Measurements from ENCODE around the gene CDKAL1.

Gene CDKAL1

DNA sequence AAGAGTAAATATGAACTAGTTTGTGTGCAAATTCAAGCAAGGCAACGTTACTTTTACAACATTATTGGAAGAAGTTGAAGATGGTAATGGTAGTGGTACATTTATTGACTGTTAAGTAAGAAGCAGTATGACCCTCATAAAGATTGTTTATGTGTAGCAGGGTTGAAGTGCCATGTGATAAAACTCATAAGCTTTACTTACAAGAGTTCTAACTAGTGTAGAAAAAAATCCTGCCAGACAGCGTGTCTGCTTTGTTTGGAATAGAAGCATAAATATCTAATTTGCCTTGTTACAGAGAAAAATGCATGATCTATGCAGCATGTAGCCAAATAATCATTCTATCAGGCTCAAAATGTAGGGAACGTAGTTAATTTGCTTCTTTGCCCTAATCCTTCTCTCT lies 608.5 kb downstream of the CDKAL1 start:
- DNase-seq (ENCODE audit: low read depth): no peak

GRCh38 chr6:21143645-21144044 lies 609.4 kb downstream of the CDKAL1 start:
- no peak for DNase-seq (ENCODE audit: low read depth)

- no peak for DNase-seq (ENCODE audit: low read depth)
Observed at GRCh38 chr6:21144928-21145327, 610.7 kb downstream of the CDKAL1 start.

GRCh38 chr6:21147995-21148394 lies 613.7 kb downstream of the CDKAL1 start:
- DNase-seq (ENCODE audit: low read depth): no peak

DNA sequence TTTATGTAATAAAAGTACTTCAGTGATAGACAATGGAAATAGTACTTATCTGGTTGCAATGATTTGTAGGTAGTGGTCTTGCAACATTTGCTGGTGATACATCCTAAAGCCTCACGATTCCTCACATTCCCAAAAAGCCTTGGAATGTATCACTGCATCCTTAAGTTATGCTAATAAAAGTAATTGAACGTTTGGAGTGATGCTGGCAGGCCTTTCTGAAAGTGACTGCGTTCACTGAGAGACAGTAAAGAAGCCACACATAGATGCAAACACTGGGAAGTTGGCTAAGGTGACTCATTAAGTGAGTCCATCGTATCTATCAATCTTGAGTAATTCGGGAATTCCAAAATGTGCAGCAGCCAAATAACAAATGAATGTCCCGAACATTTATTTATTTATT lies 615.2 kb downstream of the CDKAL1 start:
- no peak for DNase-seq (ENCODE audit: low read depth)

GRCh38 chr6:21150667-21151066 lies 616.4 kb downstream of the CDKAL1 start:
- DNase-seq (ENCODE audit: low read depth): no peak

GRCh38 chr6:21151119-21151518 lies 616.9 kb downstream of the CDKAL1 start:
- no peak for DNase-seq (ENCODE audit: low read depth)

- no peak for DNase-seq (ENCODE audit: low read depth)
Observed at GRCh38 chr6:21151530-21151929, 617.3 kb downstream of the CDKAL1 start.

GRCh38 chr6:21157186-21157929 lies 623.1 kb downstream of the CDKAL1 start:
- no peak for DNase-seq (ENCODE audit: low read depth)

- no peak for DNase-seq (ENCODE audit: low read depth)
Observed at GRCh38 chr6:21158149-21158548, 623.9 kb downstream of the CDKAL1 start.

- no peak for DNase-seq (ENCODE audit: low read depth)
Observed at GRCh38 chr6:21158873-21159272, 624.6 kb downstream of the CDKAL1 start.

- DNase-seq (ENCODE audit: low read depth): no peak
Observed at GRCh38 chr6:21159465-21159864, 625.2 kb downstream of the CDKAL1 start.

- no peak for DNase-seq (ENCODE audit: low read depth)
Observed at GRCh38 chr6:21161707-21162106, 627.5 kb downstream of the CDKAL1 start.

GRCh38 chr6:21163110-21163837 lies 629.0 kb downstream of the CDKAL1 start:
- no peak for DNase-seq (ENCODE audit: low read depth)

DNA sequence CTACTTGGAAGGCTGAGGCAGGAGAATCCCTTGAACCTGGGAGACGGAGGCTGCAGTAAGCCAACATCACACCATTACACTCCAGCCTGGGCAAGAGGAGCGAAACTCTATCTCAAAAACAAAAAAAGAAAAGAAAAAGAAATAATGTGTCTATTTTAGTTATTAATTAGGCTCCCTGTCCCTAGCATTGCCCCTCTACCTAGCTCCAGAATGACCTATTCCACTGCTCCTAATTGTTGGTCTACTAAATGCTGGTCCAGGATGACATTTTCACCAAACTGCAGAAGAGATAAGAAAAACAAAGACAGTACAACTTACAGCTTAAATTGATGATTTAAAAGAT lies 629.6 kb downstream of the CDKAL1 start:
- DNase-seq (ENCODE audit: low read depth): no peak

GRCh38 chr6:21164768-21165326 lies 630.6 kb downstream of the CDKAL1 start:
- DNase-seq (ENCODE audit: low read depth): no peak

DNA sequence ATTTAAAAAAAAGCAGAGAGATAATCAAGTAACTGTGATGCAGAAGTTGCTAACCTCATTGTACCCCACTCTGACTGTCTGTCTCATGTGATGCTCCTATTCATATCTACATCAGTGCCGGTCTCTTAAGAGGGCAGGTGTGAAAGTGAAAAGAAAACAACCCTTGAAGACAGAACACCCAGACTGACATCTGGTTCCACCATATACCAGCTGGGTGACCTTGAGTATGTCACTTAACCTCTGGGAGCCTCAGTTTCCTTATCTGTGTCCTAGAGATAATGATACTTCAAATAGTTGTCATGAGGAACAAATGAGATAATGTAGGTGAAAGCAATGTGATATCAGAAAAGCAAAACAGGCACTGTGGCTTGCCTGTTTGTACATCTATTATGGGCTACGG lies 632.5 kb downstream of the CDKAL1 start:
- no peak for DNase-seq (ENCODE audit: low read depth)

DNA sequence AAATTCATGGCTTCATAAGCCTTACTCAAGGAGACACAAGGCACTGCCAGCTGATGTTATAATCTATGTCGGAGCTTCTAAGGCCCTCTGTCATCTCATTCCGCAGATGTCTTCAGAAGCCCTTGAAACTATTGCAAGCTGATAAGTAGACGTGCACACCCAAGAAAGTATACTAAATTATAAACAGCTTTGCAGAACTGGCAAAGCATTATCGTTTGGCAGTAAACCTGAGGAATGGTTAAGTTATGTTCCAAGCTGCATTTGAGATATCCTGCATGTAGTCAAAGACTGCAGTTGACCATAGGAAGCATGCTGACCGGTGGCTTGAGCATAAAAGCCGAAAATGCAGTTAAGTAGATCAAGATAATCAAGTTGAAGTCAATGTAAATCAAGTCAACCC lies 633.5 kb downstream of the CDKAL1 start:
- no peak for DNase-seq (ENCODE audit: low read depth)

DNA sequence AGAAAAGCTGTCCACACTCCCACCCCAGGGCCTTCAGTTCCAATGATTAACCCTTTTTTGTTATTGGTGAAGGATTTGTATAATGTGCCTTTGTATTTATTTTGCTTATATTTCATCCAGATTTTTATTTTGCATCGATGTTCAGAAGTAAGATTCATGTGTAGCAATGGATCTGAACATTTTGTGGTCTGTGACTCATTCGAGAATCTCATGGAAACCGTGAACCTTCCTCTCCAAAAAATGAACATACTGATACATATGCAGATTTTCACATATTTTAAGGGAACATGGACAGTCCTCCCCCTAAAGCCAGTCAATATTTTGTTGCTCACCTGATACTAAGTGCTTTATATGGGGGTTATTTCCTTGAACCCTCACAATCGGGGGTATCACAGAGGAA lies 637.5 kb downstream of the CDKAL1 start:
- DNase-seq (ENCODE audit: low read depth): no peak

DNA sequence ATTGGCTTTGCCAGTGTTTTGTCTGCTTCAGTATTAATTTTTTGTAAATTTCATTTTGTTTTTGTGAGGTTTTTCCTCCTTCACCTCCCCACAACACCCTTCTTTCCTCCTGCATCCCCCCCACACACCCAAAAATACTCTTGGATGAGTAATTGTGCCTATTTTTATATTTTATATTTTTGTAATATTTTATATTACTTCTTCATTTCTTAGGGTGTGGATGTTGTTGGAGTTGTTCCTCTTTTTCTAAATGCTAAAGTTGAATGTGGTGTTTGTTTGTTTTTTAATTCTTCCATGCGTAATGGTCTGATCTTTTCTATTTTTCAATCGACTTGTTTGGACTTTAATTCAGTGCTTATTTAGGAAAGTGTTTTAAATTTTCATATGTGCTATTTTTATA lies 638.8 kb downstream of the CDKAL1 start:
- DNase-seq (ENCODE audit: low read depth): no peak

- DNase-seq (ENCODE audit: low read depth): no peak
Observed at GRCh38 chr6:21173678-21174077, 639.4 kb downstream of the CDKAL1 start.

- no peak for DNase-seq (ENCODE audit: low read depth)
Observed at GRCh38 chr6:21176197-21176596, 641.9 kb downstream of the CDKAL1 start.

DNA sequence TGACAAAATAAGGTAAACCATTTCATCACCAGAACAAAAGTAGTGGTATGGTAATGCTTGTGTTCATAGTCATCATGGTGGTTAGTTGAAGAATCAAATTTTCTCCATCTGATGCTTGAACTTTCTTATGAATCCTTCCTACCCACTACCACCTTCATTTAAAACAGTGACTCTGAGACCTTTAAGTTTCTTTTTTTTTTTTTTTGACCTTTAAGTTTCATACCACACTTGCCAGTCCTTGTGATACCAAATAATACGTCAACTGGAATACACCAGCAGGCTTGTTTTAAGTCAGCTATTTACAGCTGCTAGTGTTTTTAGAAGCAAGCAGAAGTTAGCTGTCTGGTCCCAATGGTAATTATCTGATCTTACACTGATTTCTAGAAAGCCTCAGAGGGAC lies 645.9 kb downstream of the CDKAL1 start:
- DNase-seq (ENCODE audit: low read depth): no peak
